Psoas muscle (tissue), 8 donors: Measurements from ENCODE around the gene CNNM1. TPM values are rescaled to one million over a fixed set of nuclear protein-coding genes. Genes with fewer than 3 reads are reported as not detected.

ENCODE experiments used
- ATAC-seq, 4 donors: fragments of 200-7000 bp; cut with Tn5 transposase; one replicate each; pipeline ENCODE4 v1.9.1; 2020; ENCODE audit warnings: moderate library complexity in 3 of 4, mild to moderate bottlenecking in 2 of 4
- DNase-seq, 2 donors: peaks; one replicate each; pipeline ENCODE4 v3.0.0-alpha.2; 2020
- H3K27ac ChIP-seq: fragments of 200-600 bp; one replicate; pipeline ENCODE4 v1.8.0; 2022
- H3K27me3 ChIP-seq, 3 donors: fragments of 200-600 bp in 1 of 3; one replicate each; pipeline versions ENCODE4 v1.6.1 to v1.8.0; 2013 to 2022; ENCODE audit warnings: low read length in 2 of 3, mild to moderate bottlenecking in 2 of 3, moderate library complexity in 1 of 3; ENCODE audit not compliant: insufficient read depth in 3 of 3
- H3K36me3 ChIP-seq, 2 donors: fragments of 200-600 bp in 1 of 2; one replicate each; pipeline versions ENCODE4 v1.6.1 to v1.8.0; 2013 to 2022; ENCODE audit warnings: low read depth in 1 of 2, mild to moderate bottlenecking in 1 of 2, moderate library complexity in 1 of 2; ENCODE audit not compliant: insufficient read depth in 1 of 2
- H3K4me1 ChIP-seq: fragments of 200-600 bp; one replicate; pipeline ENCODE4 v1.8.0; 2022
- H3K4me3 ChIP-seq: fragments of 200-600 bp; one replicate; pipeline ENCODE4 v1.8.0; 2022; ENCODE audit warnings: mild to moderate bottlenecking
- H3K9me3 ChIP-seq: fragments of 200-600 bp; one replicate; pipeline ENCODE4 v1.8.0; 2022
- CTCF ChIP-seq: fragments of 200-600 bp; IDR thresholded peaks from one replicate; pipeline ENCODE4 v1.8.0; 2022; ENCODE audit warnings: antibody characterized with exemption
- WGBS, 3 donors: extraction: QIAGEN DNeasy Blood & Tissue Kit; methylation state at CpG; one replicate each; pipeline versions ENCODE4 v1.1.6 to v1.1.7; 2013; 5-methylcytosine and 5-hydroxymethylcytosine counted together
- intact Hi-C, 2 donors: fragments of 100-400 bp; cut with DNase I; formaldehyde crosslinking; loops; one replicate each; pipeline versions ENCODE4 v1.11.0 to v1.14.2; 2022
- polyA plus RNA-seq, 3 donors: library from polyadenylated mRNA; stranded (reverse); fragments of 200-250 nt; gene quantifications; one replicate each; pipeline ENCODE4 v1.2.3, GENCODE V29; 2013
- total RNA-seq, 4 donors: library from RNA; stranded (reverse); fragmentation: NEBNext Ultra II Directional in 2 of 4; extraction: Animal tissue kit (Norgen Biotek cat#: 25700) in 2 of 4; gene quantifications; one replicate each; pipeline versions ENCODE4 v1.2.1 to v1.2.4, GENCODE V29; 2021 to 2023
- donor health status: healthy with polysubstance abuse.
- donor health status: DM: no; HTN: no; CAD: no; lungs with moderate emphysema.
- donor health status: Bipolar disorder and iron deficiency.
- donor health status: healthy.
- donor health status: DM: yes; HTN: yes; CAD: no.
- donor health status: DM: no; HTN: no; CAD: no.
- donor health status: DM: no; HTN: no; CAD: no.
- donor health status: DM: yes; HTN: yes; CAD: no.

Gene CNNM1
- total and polyA plus RNA-seq, 7 donors = 0.01 TPM; not detected in 6

GRCh38 chr10:99389729-99390480, 60.7 kb downstream of the CNNM1 start:
- no peaks in the 10 kb centered on the region for H3K36me3 ChIP-seq
- WGBS, 3 donors = 74 to 82% (median 81%) methylated on average over 9 of the region's 9 CpGs
- TF ChIP-seq CTCF = no peak
- DNase-seq (no peak), ATAC-seq (no peak)
- no peak overlapping the region for H3K27ac ChIP-seq
- intact Hi-C loops = loop anchor here (5.0 to 10.0 kb wide), 3 partner anchors 42 to 222 kb away; partner anchors contain the start of gene GOT1 (in 1 of the 2)
- H3K27me3 ChIP-seq = no peaks in the 10 kb centered on the region
- H3K4me1 ChIP-seq = peaks cover 5% of the 10 kb centered on the region
- no peak overlapping the region for H3K4me3 ChIP-seq
- no peaks in the 10 kb centered on the region for H3K9me3 ChIP-seq

- no peak overlapping the region for H3K27ac ChIP-seq
These were observed 62.2 kb downstream of the CNNM1 start for GRCh38 chr10:99391346-99391745.

GRCh38 chr10:99393036-99393435, 63.9 kb downstream of the CNNM1 start:
- no peak for TF ChIP-seq CTCF
- Histone ChIP-seq H3K27ac (no peak overlapping the region), H3K4me1 (peaks cover 15% of the 10 kb centered on the region), H3K27me3 (no peaks in the 10 kb centered on the region), H3K36me3 (peaks cover 4 to 11% of the 10 kb centered on the region in 2 donors), H3K4me3 (no peak overlapping the region), H3K9me3 (no peaks in the 10 kb centered on the region)
- 49 to 60% (median 50%) methylated on average over 2 of the region's 2 CpGs for WGBS, 3 donors
- no peak for DNase-seq
- no peak for ATAC-seq
- intact Hi-C loops = loop anchor here (2.0 to 10.0 kb wide), 5 partner anchors 39 to 220 kb away; partner anchors contain the start of gene GOT1 (in 1 of the 2)

More at GRCh38 chr10:99391346-99391745, 62.2 kb downstream of the CNNM1 start:
- DNase-seq (no peak), ATAC-seq (no peak)
- intact Hi-C loops = loop anchor here (5.0 to 10.0 kb wide), 3 partner anchors 41 to 221 kb away; partner anchors contain the start of gene GOT1 (in 1 of the 2)
- peaks cover 0 to 2% of the 10 kb centered on the region in 2 donors for H3K36me3 ChIP-seq
- no peak for TF ChIP-seq CTCF
- WGBS, 3 donors = 49 to 52% (median 51%) methylated on average over 2 of the region's 2 CpGs
- no peaks in the 10 kb centered on the region for H3K27me3 ChIP-seq
- H3K4me1 ChIP-seq = peaks cover 14% of the 10 kb centered on the region
- no peak overlapping the region for H3K4me3 ChIP-seq
- H3K9me3 ChIP-seq = no peaks in the 10 kb centered on the region

GRCh38 chr10:99393683-99394082, 64.5 kb downstream of the CNNM1 start:
- DNase-seq = no peak
- H3K4me1 ChIP-seq = peaks cover 15% of the 10 kb centered on the region
- H3K9me3 ChIP-seq = no peaks in the 10 kb centered on the region
- WGBS, 3 donors = 54 to 71% (median 59%) methylated on average over 5 of the region's 5 CpGs
- H3K36me3 ChIP-seq = peaks cover 4 to 18% of the 10 kb centered on the region in 2 donors
- H3K27ac ChIP-seq = peak overlapping the region; percentile 37
- no peak overlapping the region for H3K4me3 ChIP-seq
- intact Hi-C loops = loop anchor here (2.0 to 10.0 kb wide), 5 partner anchors 39 to 219 kb away; partner anchors contain the start of gene GOT1 (in 1 of the 2)
- ATAC-seq = peak in 2 of 4 donors; percentile 14 to 16
- TF ChIP-seq CTCF = no peak
- H3K27me3 ChIP-seq = no peaks in the 10 kb centered on the region
